Panc1 (cell line): ENCODE data around the gene PLXNB1. TPM values are rescaled to one million over a fixed set of nuclear protein-coding genes. Genes with fewer than 3 reads are reported as not detected.

Experiments used
- ATAC-seq: fragments of 200-7000 bp; cut with Tn5 transposase; 2 replicates; pipeline ENCODE4 v1.9.1; 2020; ENCODE audit warnings: mild to moderate bottlenecking, moderate library complexity
- BruUV-seq: library from RNA; stranded (reverse); fragments of 400-500 nt; replicated peaks from 2 replicates; lab custom pipeline; 2021; lab: Mats Ljungman, UMichigan
- CTCF ChIA-PET: fragments of 300-600 bp; sonication (Branson Sonifier 250); formaldehyde crosslinking; loops from one replicate; lab custom pipeline; 2022; ENCODE audit warnings: antibody characterized with exemption; lab: Charles Lee
- POLR2A ChIA-PET: fragments of 300-600 bp; sonication (Branson Sonifier 250); formaldehyde crosslinking; loops from one replicate; lab custom pipeline; 2022; ENCODE audit warnings: antibody characterized with exemption; lab: Charles Lee
- DNase-seq: peaks from one replicate; pipeline ENCODE4 v3.0.0-alpha.2; 2010; ENCODE audit warnings: low read depth, low spot score
- H3K27ac ChIP-seq: 2 replicates; pipeline ENCODE4 v1.5.1; 2011; ENCODE audit warnings: mild to moderate bottlenecking, low read length, inconsistent platforms
- H3K27me3 ChIP-seq: fragments of 200-500 bp; sonication (Bioruptor generic); 2 replicates; pipeline ENCODE4 v1.6.0; 2014; ENCODE audit warnings: low read length, inconsistent platforms; ENCODE audit not compliant: control insufficient read depth, insufficient read depth
- H3K36me3 ChIP-seq: fragments of 200-500 bp; sonication (Bioruptor generic); 2 replicates; pipeline ENCODE4 v1.5.1; 2014; ENCODE audit warnings: inconsistent platforms, mild to moderate bottlenecking, low read length, moderate library complexity; ENCODE audit not compliant: control insufficient read depth, insufficient read depth
- H3K4me1 ChIP-seq: 2 replicates; pipeline ENCODE4 v1.5.1; 2011; ENCODE audit warnings: inconsistent platforms, mild to moderate bottlenecking, low read length, moderate library complexity; ENCODE audit not compliant: control insufficient read depth, insufficient read depth
- H3K4me3 ChIP-seq, 2 experiments: 2 replicates each; pipeline ENCODE4 v1.5.1; 2011 to 2012; ENCODE audit warnings: low read depth in 2 of 2, low read length in 2 of 2, mild to moderate bottlenecking in 2 of 2, inconsistent platforms in 1 of 2, moderate library complexity in 1 of 2
- H3K9me3 ChIP-seq: fragments of 200-500 bp; sonication (Bioruptor generic); 2 replicates; pipeline ENCODE4 v1.5.1; 2014; ENCODE audit warnings: low read depth, mild to moderate bottlenecking, inconsistent platforms, low read length, moderate library complexity; ENCODE audit not compliant: control insufficient read depth, insufficient read depth
- POLR2AphosphoS5 ChIP-seq: IDR thresholded peaks from 2 replicates; pipeline ENCODE4 v1.6.1; 2012; ENCODE audit warnings: mild to moderate bottlenecking, low read depth, low read length, moderate library complexity
- SIN3A ChIP-seq: IDR thresholded peaks from 2 replicates; pipeline ENCODE4 v1.6.1; 2012; ENCODE audit warnings: low read depth, mild to moderate bottlenecking, low read length, moderate library complexity, borderline replicate concordance; ENCODE audit not compliant: insufficient read depth
- TCF7L2 ChIP-seq: IDR thresholded peaks from 2 replicates; pipeline ENCODE4 v1.6.1; 2011; ENCODE audit warnings: mild to moderate bottlenecking, low read depth, low read length, inconsistent platforms
- in situ Hi-C: cut with HindIII; loops from 2 replicates; pipeline ENCODE4 v1.10.0; 2016; ENCODE audit warnings: low sequenced_read_pairs, low pct_unique_long_range_greater_than_20kb
- intact Hi-C: fragments of 100-400 bp; cut with micrococcal nuclease; formaldehyde crosslinking; loops from one replicate; pipeline ENCODE4 v1.10.0; 2022; ENCODE audit not compliant: unreplicated experiment
- total RNA-seq: library from RNA; stranded (reverse); gene quantifications from one replicate; pipeline ENCODE4 v1.2.1, GENCODE V29; 2021; ENCODE audit not compliant: unreplicated experiment
- TF ChIP-seq, protein P1 (sequence below), 2 experiments: IDR thresholded peaks; 2 replicates each; pipeline ENCODE4 v1.6.1; 2011 to 2012; ENCODE audit warnings: low read depth in 2 of 2, control low read depth in 1 of 2, low read length in 1 of 2, mild to moderate bottlenecking in 1 of 2, moderate library complexity in 1 of 2; ENCODE audit not compliant: insufficient read depth in 1 of 2
- TF ChIP-seq, protein P2 (sequence below): fragments of 450-650 bp; IDR thresholded peaks from 2 replicates; pipeline ENCODE4 v1.5.1; 2017; ENCODE audit warnings: mild to moderate bottlenecking

PLXNB1 gene
- total RNA-seq, 1 experiment from 2014 or later: 22.8 TPM

DNA sequence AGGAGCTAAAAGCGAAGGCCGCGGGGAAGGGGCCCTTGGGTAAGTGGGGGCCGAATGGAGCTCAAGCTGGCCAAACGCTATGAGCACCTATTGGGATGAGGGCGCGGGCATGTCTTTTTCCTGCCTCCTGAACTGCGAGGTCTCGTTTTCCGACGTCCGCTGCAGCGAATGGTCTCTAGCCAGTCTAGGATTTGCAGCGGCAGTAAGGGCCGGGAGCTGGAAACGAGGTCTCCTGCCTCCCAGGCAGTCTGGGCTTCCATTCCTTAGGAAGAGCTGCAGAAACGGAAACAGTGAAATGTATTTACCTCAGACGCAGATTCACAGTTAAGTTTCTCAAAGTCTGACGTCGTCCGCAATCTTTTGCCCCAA, 10.7 kb upstream of the PLXNB1 start:
- TF ChIP-seq POLR2AphosphoS5: no peak
- no peak for TF ChIP-seq TCF7L2
- TF ChIP-seq, protein P1, sequence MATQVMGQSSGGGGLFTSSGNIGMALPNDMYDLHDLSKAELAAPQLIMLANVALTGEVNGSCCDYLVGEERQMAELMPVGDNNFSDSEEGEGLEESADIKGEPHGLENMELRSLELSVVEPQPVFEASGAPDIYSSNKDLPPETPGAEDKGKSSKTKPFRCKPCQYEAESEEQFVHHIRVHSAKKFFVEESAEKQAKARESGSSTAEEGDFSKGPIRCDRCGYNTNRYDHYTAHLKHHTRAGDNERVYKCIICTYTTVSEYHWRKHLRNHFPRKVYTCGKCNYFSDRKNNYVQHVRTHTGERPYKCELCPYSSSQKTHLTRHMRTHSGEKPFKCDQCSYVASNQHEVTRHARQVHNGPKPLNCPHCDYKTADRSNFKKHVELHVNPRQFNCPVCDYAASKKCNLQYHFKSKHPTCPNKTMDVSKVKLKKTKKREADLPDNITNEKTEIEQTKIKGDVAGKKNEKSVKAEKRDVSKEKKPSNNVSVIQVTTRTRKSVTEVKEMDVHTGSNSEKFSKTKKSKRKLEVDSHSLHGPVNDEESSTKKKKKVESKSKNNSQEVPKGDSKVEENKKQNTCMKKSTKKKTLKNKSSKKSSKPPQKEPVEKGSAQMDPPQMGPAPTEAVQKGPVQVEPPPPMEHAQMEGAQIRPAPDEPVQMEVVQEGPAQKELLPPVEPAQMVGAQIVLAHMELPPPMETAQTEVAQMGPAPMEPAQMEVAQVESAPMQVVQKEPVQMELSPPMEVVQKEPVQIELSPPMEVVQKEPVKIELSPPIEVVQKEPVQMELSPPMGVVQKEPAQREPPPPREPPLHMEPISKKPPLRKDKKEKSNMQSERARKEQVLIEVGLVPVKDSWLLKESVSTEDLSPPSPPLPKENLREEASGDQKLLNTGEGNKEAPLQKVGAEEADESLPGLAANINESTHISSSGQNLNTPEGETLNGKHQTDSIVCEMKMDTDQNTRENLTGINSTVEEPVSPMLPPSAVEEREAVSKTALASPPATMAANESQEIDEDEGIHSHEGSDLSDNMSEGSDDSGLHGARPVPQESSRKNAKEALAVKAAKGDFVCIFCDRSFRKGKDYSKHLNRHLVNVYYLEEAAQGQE (IDR thresholded peaks at IDR 0.05; ENCODE audit: insufficient read depth in 1 of 2, low read depth in 2 of 2, low read length in 1 of 2): no peak
- TF ChIP-seq SIN3A: no peak
- TF ChIP-seq, protein P2, sequence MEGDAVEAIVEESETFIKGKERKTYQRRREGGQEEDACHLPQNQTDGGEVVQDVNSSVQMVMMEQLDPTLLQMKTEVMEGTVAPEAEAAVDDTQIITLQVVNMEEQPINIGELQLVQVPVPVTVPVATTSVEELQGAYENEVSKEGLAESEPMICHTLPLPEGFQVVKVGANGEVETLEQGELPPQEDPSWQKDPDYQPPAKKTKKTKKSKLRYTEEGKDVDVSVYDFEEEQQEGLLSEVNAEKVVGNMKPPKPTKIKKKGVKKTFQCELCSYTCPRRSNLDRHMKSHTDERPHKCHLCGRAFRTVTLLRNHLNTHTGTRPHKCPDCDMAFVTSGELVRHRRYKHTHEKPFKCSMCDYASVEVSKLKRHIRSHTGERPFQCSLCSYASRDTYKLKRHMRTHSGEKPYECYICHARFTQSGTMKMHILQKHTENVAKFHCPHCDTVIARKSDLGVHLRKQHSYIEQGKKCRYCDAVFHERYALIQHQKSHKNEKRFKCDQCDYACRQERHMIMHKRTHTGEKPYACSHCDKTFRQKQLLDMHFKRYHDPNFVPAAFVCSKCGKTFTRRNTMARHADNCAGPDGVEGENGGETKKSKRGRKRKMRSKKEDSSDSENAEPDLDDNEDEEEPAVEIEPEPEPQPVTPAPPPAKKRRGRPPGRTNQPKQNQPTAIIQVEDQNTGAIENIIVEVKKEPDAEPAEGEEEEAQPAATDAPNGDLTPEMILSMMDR: no peak
- Histone ChIP-seq H3K36me3 (peaks cover 4% of the 10 kb centered on the region; the same call in 1 of the 2 replicates), H3K27ac (peak overlapping the region; percentile 89), H3K4me3 (peak overlapping the region; percentile 91 to 94), H3K27me3 (no peaks in the 10 kb centered on the region), H3K4me1 (peaks cover 5% of the 10 kb centered on the region; the same call in 1 of the 2 replicates), H3K9me3 (no peaks in the 10 kb centered on the region)
- ATAC-seq: peak; percentile 3; the same call in 1 of the 2 replicates
- DNase-seq: no peak
- ChIA-PET POLR2A (no interaction called here), CTCF (interaction anchor here (1.7 kb wide), 1 partner anchor 40 kb away, joined by 4 read pairs; no protein-coding TSS in a partner anchor)
- intact Hi-C loops: no loop called here
- in situ Hi-C loops: no loop called here
- TSS peak; percentile 93 for BruUV-seq

DNA sequence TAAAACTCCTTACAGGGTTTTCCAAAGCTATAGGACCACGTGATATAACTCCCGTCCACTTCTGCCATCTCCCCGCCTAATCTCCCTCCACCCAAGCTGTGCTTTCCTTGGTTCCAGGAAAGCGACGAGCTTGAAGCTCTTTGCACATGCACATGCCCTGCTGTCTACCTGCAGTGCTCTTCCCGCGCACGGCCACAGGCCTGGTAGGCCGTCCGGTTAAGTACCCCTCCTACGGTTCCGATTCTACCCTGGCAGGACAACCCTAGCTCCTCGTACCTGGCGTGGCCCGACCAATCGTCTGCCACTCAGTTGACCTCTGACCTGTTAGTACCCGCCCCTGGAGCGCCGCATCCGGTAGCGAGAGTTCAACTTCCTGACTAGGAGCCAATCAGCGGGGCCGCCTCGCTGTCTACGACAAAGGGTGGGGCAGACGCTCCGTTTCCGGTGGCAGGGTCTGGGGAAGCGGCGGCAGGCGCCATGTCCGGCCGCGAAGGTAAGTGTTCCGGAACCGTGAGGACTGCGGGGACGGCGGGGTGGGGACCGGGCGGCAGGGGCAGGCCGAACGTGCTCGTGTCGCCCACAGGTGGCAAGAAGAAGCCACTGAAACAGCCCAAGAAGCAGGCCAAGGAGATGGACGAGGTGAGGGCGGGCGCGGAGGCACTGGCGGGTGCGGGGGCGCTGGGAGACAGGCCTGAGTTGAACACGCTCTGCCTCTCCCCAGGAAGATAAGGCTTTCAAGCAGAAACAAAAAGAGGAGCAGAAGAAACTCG, 10.1 kb upstream of the PLXNB1 start, which contains the start of the genes CCDC51 and TMA7:
TSS of gene CCDC51 (minus strand) at position 300 of the 770 bp plus-strand sequence. CDS start 4,991 bp downstream, outside the sequence.
TSS of gene TMA7 (plus strand) at position 438 of the 770 bp plus-strand sequence. CDS start at position 478, 40 bp downstream.
- in situ Hi-C loops (no loop called here), intact Hi-C loops (loop anchor here (5.0 kb wide), 2 partner anchors 38 to 168 kb away; no protein-coding TSS in a partner anchor)
- Histone ChIP-seq H3K9me3 (no peaks in the 10 kb centered on the region), H3K4me1 (peaks cover 5% of the 10 kb centered on the region; the same call in 1 of the 2 replicates), H3K27ac (peak within 1 kb of the TSS; percentile 90), H3K36me3 (peaks cover 4% of the 10 kb centered on the region; the same call in 1 of the 2 replicates), H3K4me3 (peak within 1 kb of the TSS; percentile 91 to 94), H3K27me3 (no peaks in the 10 kb centered on the region)
- BruUV-seq: no TSS peak
- CTCF ChIA-PET: interaction anchor here (0.6 to 1.7 kb wide), 3 partner anchors 39 to 246 kb away, joined by 3 to 4 read pairs (median 4); no protein-coding TSS in a partner anchor
- ATAC-seq (peak; percentile 98), DNase-seq (peak; percentile 88)
- POLR2A ChIA-PET: interaction anchor here (0.5 to 0.6 kb wide), 4 partner anchors 40 to 905 kb away, joined by 3 to 12 read pairs (median 3); partner anchors contain the start of gene ZNF589
- TF ChIP-seq POLR2AphosphoS5 (peak; percentile 77), TCF7L2 (no peak), SIN3A (no peak)
